Body of pancreas (tissue), 4 donors: ENCODE results near the gene GALNT12.

ENCODE experiments used
- CTCF ChIP-seq, 7 experiments: fragments of 450-650 bp in 4 of 7; fragments of 200-600 bp in 3 of 7; sonication (generic) in 3 of 7; IDR thresholded peaks; one replicate each; pipeline ENCODE4 v1.5.1; 2016 to 2019; ENCODE audit warnings: antibody characterized with exemption in 7 of 7
- POLR2A ChIP-seq, 3 donors: fragments of 450-650 bp; IDR thresholded peaks; one replicate each; pipeline ENCODE4 v1.6.1; 2016; ENCODE audit warnings: antibody characterized with exemption in 3 of 3, mild to moderate bottlenecking in 2 of 3

GRCh38 chr9:98892288-98892687 lies 84.8 kb downstream of the GALNT12 start:
- TF ChIP-seq CTCF (IDR thresholded peaks at IDR 0.05), result no peak
- no peak for TF ChIP-seq POLR2A (IDR thresholded peaks at IDR 0.05)
